ENCODE results near the gene TNFAIP8L1.

TNFAIP8L1 gene

GRCh38 chr19:4649392-4650047, 10.2 kb downstream of the TNFAIP8L1 start:
- DNase-seq (ENCODE audit: low read depth) = no peak

- no peak for DNase-seq (ENCODE audit: low read depth)
Observed at GRCh38 chr19:4650159-4650558, 10.8 kb downstream of the TNFAIP8L1 start.

- no peak for DNase-seq (ENCODE audit: low read depth)
Observed at GRCh38 chr19:4652075-4652474, 12.8 kb downstream of the TNFAIP8L1 start.

GRCh38 chr19:4653793-4654436, 14.6 kb downstream of the TNFAIP8L1 start:
- DNase-seq (ENCODE audit: low read depth) = no peak

GRCh38 chr19:4654437-4655361, 15.4 kb downstream of the TNFAIP8L1 start:
- no peak for DNase-seq (ENCODE audit: low read depth)

- DNase-seq (ENCODE audit: low read depth) = no peak
Observed at GRCh38 chr19:4656102-4656501, 16.8 kb downstream of the TNFAIP8L1 start.

- no peak for DNase-seq (ENCODE audit: low read depth)
Observed at GRCh38 chr19:4657262-4657661, 17.9 kb downstream of the TNFAIP8L1 start.

- no peak for DNase-seq (ENCODE audit: low read depth)
Observed at GRCh38 chr19:4657835-4658234, 18.5 kb downstream of the TNFAIP8L1 start.

GRCh38 chr19:4660181-4660791, 21.0 kb downstream of the TNFAIP8L1 start:
- DNase-seq (ENCODE audit: low read depth) = no peak

- DNase-seq (ENCODE audit: low read depth) = no peak
Observed at GRCh38 chr19:4660993-4661392, 21.7 kb downstream of the TNFAIP8L1 start.

- DNase-seq (ENCODE audit: low read depth) = no peak
Observed at GRCh38 chr19:4662020-4662695, 22.8 kb downstream of the TNFAIP8L1 start.

GRCh38 chr19:4662812-4663211, 23.5 kb downstream of the TNFAIP8L1 start:
- DNase-seq (ENCODE audit: low read depth) = no peak

- DNase-seq (ENCODE audit: low read depth) = no peak
Observed at GRCh38 chr19:4664642-4665041, 25.3 kb downstream of the TNFAIP8L1 start.

GRCh38 chr19:4669723-4670480, 30.6 kb downstream of the TNFAIP8L1 start, which contains the start of gene MYDGF:
MYDGF (minus strand) TSS chr19:4670342; CDS start chr19:4670334, 8 bp downstream.
- peak; percentile 94 for DNase-seq (ENCODE audit: low read depth)

- no peak for DNase-seq (ENCODE audit: low read depth)
Observed at GRCh38 chr19:4671185-4671851, 32.0 kb downstream of the TNFAIP8L1 start.

GRCh38 chr19:4673216-4673615, 33.9 kb downstream of the TNFAIP8L1 start:
- DNase-seq (ENCODE audit: low read depth) = no peak

- DNase-seq (ENCODE audit: low read depth) = no peak
Observed at GRCh38 chr19:4673726-4674125, 34.4 kb downstream of the TNFAIP8L1 start.

GRCh38 chr19:4675346-4675745, 36.0 kb downstream of the TNFAIP8L1 start:
- no peak for DNase-seq (ENCODE audit: low read depth)

- DNase-seq (ENCODE audit: low read depth) = peak; percentile 21
Observed at GRCh38 chr19:4676955-4677731, 37.8 kb downstream of the TNFAIP8L1 start.

Measured in activated T-cell treated with anti-CD3 and anti-CD28 coated beads for 48 hours (primary cell).